ENCODE measurements around the gene DNAJC30. TPM values are rescaled to one million over a fixed set of nuclear protein-coding genes. Genes with fewer than 3 reads are reported as not detected.

Gene DNAJC30
- total RNA-seq, 1 donor from 2014 or later, result 0.85 TPM

GRCh38 chr7:73646785-73647724 is 36.2 kb downstream of the DNAJC30 start:
- no peak for DNase-seq

GRCh38 chr7:73645643-73646174 is 37.5 kb downstream of the DNAJC30 start:
- DNase-seq, result no peak

GRCh38 chr7:73644688-73645286 is 38.5 kb downstream of the DNAJC30 start:
- no peak for DNase-seq

- DNase-seq, result no peak
Observed at GRCh38 chr7:73642834-73643233, 40.4 kb downstream of the DNAJC30 start.

- DNase-seq, result no peak
Observed at GRCh38 chr7:73638911-73639310, 44.3 kb downstream of the DNAJC30 start.

GRCh38 chr7:73635428-73636200 is 47.6 kb downstream of the DNAJC30 start:
- no peak for DNase-seq

- no peak for DNase-seq
Observed at GRCh38 chr7:73633844-73634243, 49.4 kb downstream of the DNAJC30 start.

GRCh38 chr7:73633323-73633722 is 49.9 kb downstream of the DNAJC30 start:
- no peak for DNase-seq

- no peak for DNase-seq
Observed at GRCh38 chr7:73631558-73631957, 51.7 kb downstream of the DNAJC30 start.

Other genes starting within 250 kb of the DNAJC30 start
- gene FZD9, start 249.7 kb downstream of the DNAJC30 start, total RNA-seq, result 4.4 and 6.5 TPM in 2 replicates
- 55.1 and 72.5 TPM in 2 replicates for gene BAZ1B, start 161.2 kb downstream of the DNAJC30 start, total RNA-seq
- 18.5 and 32.2 TPM in 2 replicates for gene BCL7B, start 125.8 kb downstream of the DNAJC30 start, total RNA-seq
- 55.0 and 68.1 TPM in 2 replicates for gene TBL2, start 104.9 kb downstream of the DNAJC30 start, total RNA-seq
- not detected in 2 replicates for gene MLXIPL, start 58.9 kb downstream of the DNAJC30 start, total RNA-seq
- gene VPS37D, start 15.6 kb downstream of the DNAJC30 start, total RNA-seq, result 2.5 and 5.4 TPM in 2 replicates
- 27.0 and 31.5 TPM in 2 replicates for gene BUD23, start 144 bp upstream of the DNAJC30 start, total RNA-seq
- 10.7 and 11.4 TPM in 2 replicates for gene STX1A, start 36.2 kb upstream of the DNAJC30 start, total RNA-seq
- gene ABHD11, start 55.3 kb upstream of the DNAJC30 start, total RNA-seq, result 6.1 and 7.1 TPM in 2 replicates
- 1.4 and 1.5 TPM in 2 replicates for gene CLDN3, start 86.8 kb upstream of the DNAJC30 start, total RNA-seq
- 0.51 and 1.2 TPM in 2 replicates for gene CLDN4, start 147.5 kb upstream of the DNAJC30 start, total RNA-seq
- gene METTL27, start 159.1 kb upstream of the DNAJC30 start, total RNA-seq, result 0.70 and 3.2 TPM in 2 replicates
- not detected in 2 replicates for gene TMEM270, start 177.7 kb upstream of the DNAJC30 start, total RNA-seq

Measured in dermis blood vessel endothelial cell (primary cell).